Right kidney (tissue), 9 donors: ENCODE results near the gene OR2H1.
"Not testable (repeated sequence)": the region's sequence is repeated elsewhere in the genome, so short reads cannot be mapped to it uniquely, and the experiment has no call there.

Source experiments
- DNase-seq: peaks from one replicate; pipeline ENCODE4 v3.0.0-alpha.2; 2016
- long read RNA-seq, 8 donors: transcript quantifications; one replicate each; lab custom pipeline, GENCODE V29; 2026

Gene OR2H1
- long read RNA-seq, donor 1 = 0 reads
- long read RNA-seq, donor 2 = 0 reads
- long read RNA-seq, donor 3 = 0 reads
- long read RNA-seq, donor 4 = 0 reads
- long read RNA-seq, donor 5 = 0 reads
- long read RNA-seq, donor 6 = 0 reads
- long read RNA-seq, donor 7 = 0 reads
- long read RNA-seq, donor 8 = 0 reads

GRCh38 chr6:29456971-29457370 is at the start of gene OR2H1, which contains the start of gene OR11A1:
OR2H1 (plus strand) TSS chr6:29457155; CDS start chr6:29461770, 4,615 bp downstream.
OR11A1 (minus strand) TSS chr6:29457071; CDS start chr6:29427641, 29,430 bp downstream.
- DNase-seq = no peak

- no peak for DNase-seq
Observed at GRCh38 chr6:29414588-29414987, 42.4 kb upstream of the OR2H1 start, which contains the start of gene OR12D1. OR12D1 (plus strand) TSS chr6:29414928.

GRCh38 chr6:29419516-29419915 is 37.4 kb upstream of the OR2H1 start:
- DNase-seq = no peak

GRCh38 chr6:29424168-29424567 is 32.8 kb upstream of the OR2H1 start:
- no peak for DNase-seq

- no peak for DNase-seq
Observed at GRCh38 chr6:29424575-29424974, 32.4 kb upstream of the OR2H1 start.

GRCh38 chr6:29425075-29425474 is 31.9 kb upstream of the OR2H1 start:
- DNase-seq = no peak

- DNase-seq = no peak
Observed at GRCh38 chr6:29426654-29427053, 30.3 kb upstream of the OR2H1 start.

- not testable (repeated sequence) for DNase-seq
Observed at GRCh38 chr6:29436730-29437129, 20.2 kb upstream of the OR2H1 start.

- DNase-seq = no peak
Observed at GRCh38 chr6:29439006-29439405, 17.9 kb upstream of the OR2H1 start, which contains the start of gene OR10C1. OR10C1 (plus strand) TSS chr6:29439306; CDS start chr6:29440016, 710 bp downstream.

- DNase-seq = no peak
Observed at GRCh38 chr6:29442719-29443118, 14.2 kb upstream of the OR2H1 start.

- DNase-seq = not testable (repeated sequence)
Observed at GRCh38 chr6:29444031-29444430, 12.9 kb upstream of the OR2H1 start.

GRCh38 chr6:29447670-29448069 is 9.3 kb upstream of the OR2H1 start:
- no peak for DNase-seq

- DNase-seq = no peak
Observed at GRCh38 chr6:29451471-29452193, 5.3 kb upstream of the OR2H1 start.

GRCh38 chr6:29461021-29461814 is 4.3 kb downstream of the OR2H1 start:
- no peak for DNase-seq

- no peak for DNase-seq
Observed at GRCh38 chr6:29462022-29462421, 5.1 kb downstream of the OR2H1 start.

GRCh38 chr6:29465279-29465678 is 8.3 kb downstream of the OR2H1 start:
- no peak for DNase-seq

GRCh38 chr6:29465801-29466200 is 8.8 kb downstream of the OR2H1 start:
- DNase-seq = no peak

- no peak for DNase-seq
Observed at GRCh38 chr6:29466241-29466640, 9.3 kb downstream of the OR2H1 start.

GRCh38 chr6:29474996-29475395 is 18.0 kb downstream of the OR2H1 start:
- no peak for DNase-seq

GRCh38 chr6:29477923-29478450 is 21.0 kb downstream of the OR2H1 start:
- no peak for DNase-seq

- DNase-seq = no peak
Observed at GRCh38 chr6:29478740-29479139, 21.8 kb downstream of the OR2H1 start.

GRCh38 chr6:29479560-29479959 is 22.6 kb downstream of the OR2H1 start:
- no peak for DNase-seq

- DNase-seq = no peak
Observed at GRCh38 chr6:29483186-29483585, 26.2 kb downstream of the OR2H1 start.
